H9 (cell line): ENCODE results near the gene CCDC137. TPM values are rescaled to one million over a fixed set of nuclear protein-coding genes. Genes with fewer than 3 reads are reported as not detected.

Experiments
- DNase-seq: peaks from one replicate; pipeline ENCODE4 v3.0.0-alpha.2; 2017
- H2AFZ ChIP-seq: one replicate; pipeline ENCODE4 v1.6.1; 2013; ENCODE audit warnings: mild to moderate bottlenecking, low read length, control low read depth, moderate library complexity
- H2AK5ac ChIP-seq: 2 replicates; pipeline ENCODE4 v1.6.1; 2013; ENCODE audit warnings: low read length, control low read depth, mixed read lengths; ENCODE audit not compliant: insufficient read length
- H2BK120ac ChIP-seq: one replicate; pipeline ENCODE4 v1.6.1; 2013; ENCODE audit warnings: low read depth, mild to moderate bottlenecking, low read length, control low read depth, inconsistent platforms; ENCODE audit not compliant: poor library complexity, severe bottlenecking
- H2BK12ac ChIP-seq: 2 replicates; pipeline ENCODE4 v1.6.1; 2013; ENCODE audit warnings: low read length, control low read depth, mixed read lengths, low read depth; ENCODE audit not compliant: insufficient read length
- H2BK15ac ChIP-seq: 2 replicates; pipeline ENCODE4 v1.6.1; 2013; ENCODE audit warnings: low read depth, low read length, control low read depth
- H2BK20ac ChIP-seq: one replicate; pipeline ENCODE4 v1.6.1; 2013; ENCODE audit warnings: low read depth, mild to moderate bottlenecking, low read length, control low read depth, inconsistent platforms; ENCODE audit not compliant: poor library complexity, severe bottlenecking
- H2BK5ac ChIP-seq: 2 replicates; pipeline ENCODE4 v1.6.1; 2013; ENCODE audit warnings: low read length, control low read depth, mixed read lengths; ENCODE audit not compliant: insufficient read length
- H3K14ac ChIP-seq: 2 replicates; pipeline ENCODE4 v1.6.1; 2013; ENCODE audit warnings: low read length, control low read depth; ENCODE audit not compliant: insufficient read depth
- H3K18ac ChIP-seq: 2 replicates; pipeline ENCODE4 v1.6.1; 2013; ENCODE audit warnings: low read depth, mild to moderate bottlenecking, mixed read lengths, low read length, control low read depth; ENCODE audit not compliant: insufficient read length
- H3K23ac ChIP-seq: 2 replicates; pipeline ENCODE4 v1.6.1; 2013; ENCODE audit warnings: low read length, control low read depth, mixed read lengths, low read depth; ENCODE audit not compliant: insufficient read length
- H3K23me2 ChIP-seq: 2 replicates; pipeline ENCODE4 v1.6.1; 2013; ENCODE audit warnings: low read depth, mild to moderate bottlenecking, mixed read lengths, low read length, control low read depth; ENCODE audit not compliant: insufficient read length, poor library complexity, severe bottlenecking
- H3K27ac ChIP-seq: 2 replicates; pipeline ENCODE4 v1.5.1; 2013; ENCODE audit warnings: low read length, control low read depth, mixed read lengths, low read depth; ENCODE audit not compliant: insufficient read length
- H3K27me3 ChIP-seq: 2 replicates; pipeline ENCODE4 v1.6.1; 2013; ENCODE audit warnings: low read length, control low read depth, inconsistent platforms; ENCODE audit not compliant: insufficient read depth
- H3K4ac ChIP-seq: 2 replicates; pipeline ENCODE4 v1.6.1; 2013; ENCODE audit warnings: low read depth, mild to moderate bottlenecking, control low read depth, inconsistent platforms, low read length, moderate library complexity
- H3K4me1 ChIP-seq: 2 replicates; pipeline ENCODE4 v1.6.1; 2013; ENCODE audit warnings: low read length, control low read depth, inconsistent platforms; ENCODE audit not compliant: insufficient read depth
- H3K4me2 ChIP-seq: 2 replicates; pipeline ENCODE4 v1.6.1; 2013; ENCODE audit warnings: low read length, control low read depth, mixed read lengths; ENCODE audit not compliant: insufficient read length, insufficient read depth
- H3K56ac ChIP-seq: 2 replicates; pipeline ENCODE4 v1.6.1; 2013; ENCODE audit warnings: low read depth, mild to moderate bottlenecking, mixed read lengths, low read length, control low read depth; ENCODE audit not compliant: insufficient read length
- H3K79me1 ChIP-seq: 2 replicates; pipeline ENCODE4 v1.6.1; 2013; ENCODE audit warnings: low read depth, mild to moderate bottlenecking, moderate library complexity, low read length, control low read depth, inconsistent platforms; ENCODE audit not compliant: insufficient read depth, poor library complexity, severe bottlenecking
- H3K79me2 ChIP-seq: 2 replicates; pipeline ENCODE4 v1.6.1; 2013; ENCODE audit warnings: low read length, control low read depth, inconsistent platforms; ENCODE audit not compliant: insufficient read depth
- H3K9ac ChIP-seq: 2 replicates; pipeline ENCODE4 v1.6.1; 2013; ENCODE audit warnings: low read length, control low read depth, mixed read lengths; ENCODE audit not compliant: insufficient read length; ENCODE audit errors: extremely low read depth
- H3K9me3 ChIP-seq: one replicate; pipeline ENCODE4 v1.6.1; 2013; ENCODE audit warnings: low read depth, low read length, inconsistent platforms; ENCODE audit not compliant: control insufficient read depth
- H3T11ph ChIP-seq: one replicate; pipeline ENCODE4 v1.6.1; 2013; ENCODE audit warnings: mild to moderate bottlenecking, low read length, control low read depth, inconsistent platforms
- H4K20me1 ChIP-seq: one replicate; pipeline ENCODE4 v1.6.1; 2013; ENCODE audit not compliant: control insufficient read depth, insufficient read length, insufficient read depth
- H4K5ac ChIP-seq: 2 replicates; pipeline ENCODE4 v1.6.1; 2013; ENCODE audit warnings: low read depth, mild to moderate bottlenecking, mixed read lengths, low read length, control low read depth; ENCODE audit not compliant: insufficient read length
- H4K8ac ChIP-seq: replicated peaks from 2 replicates; pipeline ENCODE4 v1.6.1; 2013; ENCODE audit warnings: low read length, control low read depth, mixed read lengths, low read depth; ENCODE audit not compliant: insufficient read length
- H4K91ac ChIP-seq: 2 replicates; pipeline ENCODE4 v1.6.1; 2013; ENCODE audit warnings: low read depth, mild to moderate bottlenecking, moderate library complexity, mixed read lengths, low read length, control low read depth; ENCODE audit not compliant: insufficient read length
- H3K27ac Mint-ChIP-seq, 3 experiments: 2 replicates in 2 of 3; 3 replicates in 1 of 3; pipeline ENCODE4 v1.8.0; 2020 to 2021; ENCODE audit warnings: mixed read lengths in 3 of 3, mild to moderate bottlenecking in 1 of 3, moderate library complexity in 1 of 3
- H3K27me3 Mint-ChIP-seq: 2 replicates; pipeline ENCODE4 v1.8.0; 2021; ENCODE audit warnings: low read depth, mild to moderate bottlenecking, moderate library complexity, mixed read lengths
- H3K36me3 Mint-ChIP-seq, 3 experiments: 2 replicates in 2 of 3; 3 replicates in 1 of 3; pipeline ENCODE4 v1.8.0; 2020 to 2021; ENCODE audit warnings: low read depth in 3 of 3, mixed read lengths in 3 of 3; ENCODE audit not compliant: insufficient read depth in 1 of 3
- H3K4me1 Mint-ChIP-seq, 2 experiments: 2 replicates each; pipeline ENCODE4 v1.8.0; 2020; ENCODE audit warnings: mixed read lengths in 2 of 2
- H3K4me3 Mint-ChIP-seq, 2 experiments: 2 replicates in 1 of 2; 3 replicates in 1 of 2; pipeline ENCODE4 v1.8.0; 2020 to 2021; ENCODE audit warnings: mild to moderate bottlenecking in 2 of 2, mixed read lengths in 2 of 2, moderate library complexity in 1 of 2
- H3K9me3 Mint-ChIP-seq, 2 experiments: 2 replicates in 1 of 2; 3 replicates in 1 of 2; pipeline ENCODE4 v1.8.0; 2020; ENCODE audit warnings: mild to moderate bottlenecking in 2 of 2, mixed read lengths in 2 of 2, moderate library complexity in 1 of 2
- WGBS: extraction: QIAGEN DNeasy Blood & Tissue Kit; methylation state at CpG from one replicate; pipeline ENCODE4 v1.1.7; 2013; ENCODE audit warnings: missing lambda C conversion rate, low lambda C conversion rate, mixed read lengths; ENCODE audit not compliant: insufficient read length; ENCODE audit errors: extremely low coverage; 5-methylcytosine and 5-hydroxymethylcytosine counted together
- total RNA-seq: library from RNA; stranded (reverse); gene quantifications from 2 replicates; pipeline ENCODE4 v1.2.1, GENCODE V29; 2021
- TF ChIP-seq, protein P1 (sequence below): fragments of 200-600 bp; sonication (generic); conservative IDR thresholded peaks from 3 replicates; pipeline ENCODE4 v1.8.0; 2021; ENCODE audit warnings: antibody characterized with exemption, mild to moderate bottlenecking

Gene CCDC137
- total RNA-seq, 1 experiment from 2014 or later, result 60.8 TPM

DNA sequence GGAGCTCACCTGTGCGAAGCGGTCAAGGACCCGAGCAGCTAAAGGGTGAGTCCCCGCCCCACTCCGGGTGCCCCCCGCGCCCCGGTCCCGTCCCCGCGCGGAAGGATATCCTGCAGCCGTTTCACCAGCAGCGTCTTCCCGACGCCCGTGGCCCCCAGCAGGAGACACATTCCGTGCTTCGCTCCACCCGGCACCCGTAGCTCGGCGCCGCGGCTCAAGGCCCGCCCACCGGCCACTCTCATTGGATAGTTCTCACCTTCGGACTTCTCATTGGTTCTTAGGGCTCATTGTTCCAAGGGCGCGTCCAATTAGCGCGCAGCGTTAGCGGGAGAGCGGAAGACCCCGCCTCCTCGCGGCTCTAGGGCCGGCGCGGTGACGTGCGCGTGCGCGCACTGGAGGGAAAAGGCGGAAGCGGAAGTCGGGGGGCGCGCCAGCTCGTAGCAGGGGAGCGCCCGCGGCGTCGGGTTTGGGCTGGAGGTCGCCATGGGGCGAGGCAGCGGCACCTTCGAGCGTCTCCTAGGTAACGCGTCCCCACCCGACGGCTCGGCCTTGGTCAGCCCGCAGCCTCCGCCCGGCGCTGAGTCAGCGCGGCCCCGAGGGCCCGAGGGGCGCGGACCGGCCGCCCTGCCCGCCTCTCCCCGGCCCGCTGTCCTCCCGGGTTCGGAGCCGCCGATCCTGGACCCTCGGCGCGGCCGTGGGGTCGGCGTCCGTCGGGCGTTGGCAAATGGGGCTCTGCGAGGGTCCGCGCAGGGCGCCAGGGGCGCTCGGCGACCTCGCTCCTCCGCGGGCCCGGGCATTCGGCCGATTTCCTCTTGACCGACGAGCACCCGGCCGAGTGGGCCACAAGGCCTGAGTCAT, 17.3 kb downstream of the CCDC137 start, which contains the start of the genes ARL16 and HGS:
Gene ARL16 (minus strand): TSS at position 214 of the 858 bp plus-strand sequence. CDS start 44 bp downstream, at position 170.
Gene HGS (plus strand): TSS at position 428 of the 858 bp plus-strand sequence. CDS start 56 bp downstream, at position 484.
- Histone ChIP-seq H3K4me1 (no peaks in the 10 kb centered on the region), H2BK20ac (no peak within 1 kb of the TSS), H4K5ac (no peak within 1 kb of the TSS), H3K23ac (no peak within 1 kb of the TSS), H4K8ac (no peak within 1 kb of the TSS), H3K56ac (no peak within 1 kb of the TSS), H2BK120ac (no peak within 1 kb of the TSS), H3K4ac (no peak within 1 kb of the TSS), H4K20me1 (no peaks in the 10 kb centered on the region), H2BK5ac (no peak within 1 kb of the TSS), H2AFZ (no peak within 1 kb of the TSS), H3K9ac (peak within 1 kb of the TSS; percentile 71), H3K79me1 (peaks cover 8% of the 10 kb centered on the region), H3K14ac (peak within 1 kb of the TSS; percentile 60; the same call in 1 of the 2 replicates), H3K27me3 (no peaks in the 10 kb centered on the region), H3K9me3 (no peaks in the 10 kb centered on the region), H4K91ac (no peak within 1 kb of the TSS), H2AK5ac (no peak within 1 kb of the TSS), H3K23me2 (peaks cover 10% of the 10 kb centered on the region), H3K27ac (no peak within 1 kb of the TSS), H3K79me2 (peaks cover 9% of the 10 kb centered on the region; the same call in 1 of the 2 replicates), H2BK12ac (no peak within 1 kb of the TSS), H3T11ph (no peak within 1 kb of the TSS), H3K4me2 (peak within 1 kb of the TSS; percentile 92), H3K18ac (no peak within 1 kb of the TSS), H2BK15ac (no peak within 1 kb of the TSS)
- no peaks in the 10 kb centered on the region for H3K27me3 Mint-ChIP-seq
- peaks cover 16 to 44% (median 38%) of the 10 kb centered on the region in 3 experiments for H3K36me3 Mint-ChIP-seq
- H3K9me3 Mint-ChIP-seq, result no peaks in the 10 kb centered on the region
- peaks cover 14 to 20% of the 10 kb centered on the region in 2 experiments for H3K4me1 Mint-ChIP-seq
- H3K27ac Mint-ChIP-seq, result peak within 1 kb of the TSS; percentile 26 to 87 (median 81); a peak in 6 of 7 replicates
- H3K4me3 Mint-ChIP-seq, result peak within 1 kb of the TSS; percentile 86 to 89
- WGBS, result no CpG with 5 or more reads among the region's 112 CpGs
- TF ChIP-seq, protein P1, sequence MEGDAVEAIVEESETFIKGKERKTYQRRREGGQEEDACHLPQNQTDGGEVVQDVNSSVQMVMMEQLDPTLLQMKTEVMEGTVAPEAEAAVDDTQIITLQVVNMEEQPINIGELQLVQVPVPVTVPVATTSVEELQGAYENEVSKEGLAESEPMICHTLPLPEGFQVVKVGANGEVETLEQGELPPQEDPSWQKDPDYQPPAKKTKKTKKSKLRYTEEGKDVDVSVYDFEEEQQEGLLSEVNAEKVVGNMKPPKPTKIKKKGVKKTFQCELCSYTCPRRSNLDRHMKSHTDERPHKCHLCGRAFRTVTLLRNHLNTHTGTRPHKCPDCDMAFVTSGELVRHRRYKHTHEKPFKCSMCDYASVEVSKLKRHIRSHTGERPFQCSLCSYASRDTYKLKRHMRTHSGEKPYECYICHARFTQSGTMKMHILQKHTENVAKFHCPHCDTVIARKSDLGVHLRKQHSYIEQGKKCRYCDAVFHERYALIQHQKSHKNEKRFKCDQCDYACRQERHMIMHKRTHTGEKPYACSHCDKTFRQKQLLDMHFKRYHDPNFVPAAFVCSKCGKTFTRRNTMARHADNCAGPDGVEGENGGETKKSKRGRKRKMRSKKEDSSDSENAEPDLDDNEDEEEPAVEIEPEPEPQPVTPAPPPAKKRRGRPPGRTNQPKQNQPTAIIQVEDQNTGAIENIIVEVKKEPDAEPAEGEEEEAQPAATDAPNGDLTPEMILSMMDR, result no peak
- peak; percentile 99 for DNase-seq
